HEK293 (cell line): ENCODE data around the gene SLC4A1AP.
"Not testable (repeated sequence)": the region's sequence is repeated elsewhere in the genome, so short reads cannot be mapped to it uniquely, and the experiment has no call there.

Experiments used
- CTCF ChIA-PET: fragments of 350-600 bp; formaldehyde crosslinking; extraction: SDS; loops from one replicate; lab custom pipeline; 2021; ENCODE audit warnings: antibody characterized with exemption; lab: Yijun Ruan, JAX
- POLR2A ChIA-PET: fragments of 300-600 bp; formaldehyde crosslinking; extraction: SDS; loops from one replicate; lab custom pipeline; 2020; ENCODE audit warnings: antibody characterized with exemption, inconsistent platforms; lab: Yijun Ruan, JAX
- H3K27ac ChIP-seq: fragments of 200-500 bp; sonication (Bioruptor generic); 2 replicates; pipeline ENCODE4 v1.5.1; 2014; ENCODE audit warnings: low read depth, low read length, control low read depth, inconsistent platforms; ENCODE audit errors: extremely low read depth
- H3K36me3 ChIP-seq, 2 experiments: fragments of 200-500 bp in 1 of 2; sonication (Bioruptor generic) in 1 of 2; 1 replicate in 1 of 2; 2 replicates in 1 of 2; pipeline ENCODE4 v1.5.1; 2014 to 2017; ENCODE audit warnings: inconsistent platforms in 2 of 2, low read length in 2 of 2; ENCODE audit not compliant: control insufficient read depth in 2 of 2, insufficient read depth in 1 of 2
- H3K4me1 ChIP-seq: fragments of 200-500 bp; sonication (Bioruptor generic); 2 replicates; pipeline ENCODE4 v1.5.1; 2014; ENCODE audit warnings: mild to moderate bottlenecking, low read length, inconsistent platforms; ENCODE audit not compliant: control insufficient read depth, insufficient read depth
- H3K4me3 ChIP-seq: 2 replicates; pipeline ENCODE4 v1.5.1; 2011; ENCODE audit warnings: low read depth, mild to moderate bottlenecking, control low read depth, low read length, moderate library complexity
- H3K9me3 ChIP-seq: fragments of 200-500 bp; sonication (Bioruptor generic); 2 replicates; pipeline ENCODE4 v1.5.1; 2014; ENCODE audit warnings: low read depth, low read length, inconsistent platforms; ENCODE audit not compliant: control insufficient read depth, insufficient read depth
- AEBP2 ChIP-seq: fragments of 450-650 bp; formaldehyde crosslinking; IDR thresholded peaks from 2 replicates; pipeline ENCODE4 v1.5.1; 2016; ENCODE audit warnings: missing biosample characterization, missing genetic modification characterization, borderline replicate concordance
- BCL11A ChIP-seq: fragments of 450-650 bp; formaldehyde crosslinking; IDR thresholded peaks from 2 replicates; pipeline ENCODE4 v1.5.1; 2016; ENCODE audit warnings: low read depth, missing biosample characterization, missing genetic modification characterization
- HOXA7 ChIP-seq: sonication (generic); formaldehyde crosslinking; IDR thresholded peaks from 2 replicates; pipeline ENCODE4 v1.8.1; 2022; ENCODE audit warnings: missing genetic modification reagents, borderline replicate concordance
- SP3 ChIP-seq: fragments of 450-650 bp; formaldehyde crosslinking; IDR thresholded peaks from 2 replicates; pipeline ENCODE4 v1.5.1; 2016; ENCODE audit warnings: missing biosample characterization, missing genetic modification characterization
- ZBTB10 ChIP-seq: fragments of 450-650 bp; formaldehyde crosslinking; IDR thresholded peaks from 2 replicates; pipeline ENCODE4 v1.5.1; 2016; ENCODE audit warnings: missing biosample characterization, missing genetic modification characterization
- ZFHX2 ChIP-seq: fragments of 450-650 bp; formaldehyde crosslinking; conservative IDR thresholded peaks from 2 replicates; pipeline ENCODE4 v1.5.1; 2016; ENCODE audit warnings: missing biosample characterization, missing genetic modification characterization
- ZFP3 ChIP-seq: fragments of 450-650 bp; formaldehyde crosslinking; IDR thresholded peaks from 2 replicates; pipeline ENCODE4 v1.5.1; 2016; ENCODE audit warnings: low read depth, missing biosample characterization, missing genetic modification characterization
- ZIC2 ChIP-seq: fragments of 450-650 bp; formaldehyde crosslinking; IDR thresholded peaks from 2 replicates; pipeline ENCODE4 v1.5.1; 2016; ENCODE audit warnings: missing biosample characterization, missing genetic modification characterization
- ZNF202 ChIP-seq: fragments of 450-650 bp; formaldehyde crosslinking; IDR thresholded peaks from 2 replicates; pipeline ENCODE4 v1.5.1; 2016; ENCODE audit warnings: missing biosample characterization, missing genetic modification characterization, borderline replicate concordance
- ZNF221 ChIP-seq: fragments of 450-650 bp; formaldehyde crosslinking; IDR thresholded peaks from 2 replicates; pipeline ENCODE4 v1.5.1; 2017; ENCODE audit warnings: missing biosample characterization, missing genetic modification characterization, borderline replicate concordance
- ZNF223 ChIP-seq: fragments of 450-650 bp; formaldehyde crosslinking; IDR thresholded peaks from 2 replicates; pipeline ENCODE4 v1.5.1; 2016; ENCODE audit warnings: missing biosample characterization, missing genetic modification characterization
- ZNF391 ChIP-seq: fragments of 450-650 bp; formaldehyde crosslinking; IDR thresholded peaks from 2 replicates; pipeline ENCODE4 v1.5.1; 2016; ENCODE audit warnings: low read depth, missing biosample characterization, missing genetic modification characterization, borderline replicate concordance
- ZNF561 ChIP-seq: fragments of 450-650 bp; IDR thresholded peaks from 2 replicates; pipeline ENCODE4 v1.5.1; 2018; ENCODE audit warnings: missing biosample characterization, missing genetic modification characterization, borderline replicate concordance
- ZNF621 ChIP-seq: fragments of 450-650 bp; formaldehyde crosslinking; IDR thresholded peaks from 2 replicates; pipeline ENCODE4 v1.5.1; 2017; ENCODE audit warnings: missing biosample characterization, missing genetic modification characterization
- ZNF624 ChIP-seq: fragments of 450-650 bp; formaldehyde crosslinking; IDR thresholded peaks from 2 replicates; pipeline ENCODE4 v1.5.1; 2017; ENCODE audit warnings: missing biosample characterization, missing genetic modification characterization
- ZNF645 ChIP-seq: fragments of 450-650 bp; formaldehyde crosslinking; IDR thresholded peaks from 2 replicates; pipeline ENCODE4; 2016; ENCODE audit warnings: missing biosample characterization, missing genetic modification characterization
- ZNF785 ChIP-seq: fragments of 450-650 bp; formaldehyde crosslinking; IDR thresholded peaks from 2 replicates; pipeline ENCODE4 v1.5.1; 2016; ENCODE audit warnings: missing biosample characterization, missing genetic modification characterization
- TF ChIP-seq, protein P1 (sequence below): fragments of 450-650 bp; formaldehyde crosslinking; IDR thresholded peaks from 2 replicates; pipeline ENCODE4 v1.5.1; 2016; ENCODE audit warnings: missing biosample characterization, missing genetic modification characterization

Gene SLC4A1AP

DNA sequence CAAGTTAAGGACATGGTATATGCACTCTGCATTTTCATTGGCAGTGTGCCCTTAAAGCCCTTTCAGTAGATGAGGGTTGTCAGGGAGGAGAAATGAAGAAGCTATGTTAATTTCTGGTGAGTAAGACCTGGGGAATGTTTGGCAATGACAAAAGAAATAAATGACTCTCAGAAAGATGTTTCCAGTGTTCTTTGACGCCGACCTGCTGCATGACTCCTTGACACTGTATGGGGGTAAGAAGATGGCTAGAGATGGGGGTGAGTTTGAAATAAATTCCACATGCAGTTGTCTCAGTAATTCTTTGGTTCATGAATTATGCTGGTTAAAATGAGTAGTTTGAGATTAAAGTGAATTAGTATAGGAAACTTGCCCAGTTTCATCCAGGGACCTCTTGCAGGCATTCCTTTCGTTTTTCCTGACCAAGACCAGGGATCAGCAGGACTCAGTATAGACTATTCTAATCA lies 40.7 kb upstream of the SLC4A1AP start:
- TF ChIP-seq SP3 (tag by site-specific recombination), result no peak
- no peak for TF ChIP-seq BCL11A
- no peak for TF ChIP-seq ZNF223 (tag by site-specific recombination)
- CTCF ChIA-PET, result interaction anchor here (1.8 to 1.9 kb wide), 2 partner anchors 13 to 60 kb away, joined by 9 read pairs; no protein-coding TSS in a partner anchor
- Histone ChIP-seq H3K36me3 (peaks cover 38 to 55% of the 10 kb centered on the region in 2 experiments), H3K4me3 (no peak overlapping the region), H3K9me3 (no peaks in the 10 kb centered on the region), H3K4me1 (0 out of 2 replicates have a peak, but pooled peaks cover 2% of the 10 kb centered on the region), H3K27ac (no peak overlapping the region)
- POLR2A ChIA-PET, result no interaction called here

DNA sequence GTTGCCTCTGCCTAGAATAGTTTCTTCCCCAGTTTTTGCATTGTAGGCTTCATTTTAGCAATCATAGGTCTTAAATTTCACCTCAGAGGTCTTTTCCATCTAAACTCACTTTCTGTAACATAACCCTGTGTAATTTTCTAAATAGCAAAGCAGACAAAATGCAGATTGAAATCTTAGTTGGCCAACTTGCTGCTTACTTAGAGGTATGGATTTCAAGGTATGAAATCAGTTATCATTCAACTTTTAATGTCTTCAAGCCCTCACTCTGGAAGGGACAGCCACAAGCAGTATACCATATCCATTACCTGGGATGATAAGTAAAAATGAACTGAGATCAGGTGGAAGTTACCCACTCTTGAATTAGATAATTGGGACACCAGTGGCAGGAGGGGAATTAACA lies 38.7 kb upstream of the SLC4A1AP start:
- no peak overlapping the region for H3K27ac ChIP-seq
- H3K4me3 ChIP-seq, result no peak overlapping the region
- TF ChIP-seq HOXA7 (CRISPR knock-in tag) (no peak), ZNF391 (tag by site-specific recombination) (no peak), ZNF221 (tag by site-specific recombination) (no peak), AEBP2 (tag by site-specific recombination) (no peak), ZFHX2 (tag by site-specific recombination) (no peak), SP3 (tag by site-specific recombination) (no peak), ZFP3 (tag by site-specific recombination) (no peak), ZNF645 (tag by site-specific recombination) (no peak), ZNF624 (tag by site-specific recombination) (no peak), ZNF202 (tag by site-specific recombination) (no peak), ZBTB10 (tag by site-specific recombination) (no peak), ZNF561 (tag by site-specific recombination) (no peak), ZNF621 (tag by site-specific recombination) (no peak), ZIC2 (tag by site-specific recombination) (no peak), ZNF785 (tag by site-specific recombination) (no peak)
- TF ChIP-seq, protein P1, sequence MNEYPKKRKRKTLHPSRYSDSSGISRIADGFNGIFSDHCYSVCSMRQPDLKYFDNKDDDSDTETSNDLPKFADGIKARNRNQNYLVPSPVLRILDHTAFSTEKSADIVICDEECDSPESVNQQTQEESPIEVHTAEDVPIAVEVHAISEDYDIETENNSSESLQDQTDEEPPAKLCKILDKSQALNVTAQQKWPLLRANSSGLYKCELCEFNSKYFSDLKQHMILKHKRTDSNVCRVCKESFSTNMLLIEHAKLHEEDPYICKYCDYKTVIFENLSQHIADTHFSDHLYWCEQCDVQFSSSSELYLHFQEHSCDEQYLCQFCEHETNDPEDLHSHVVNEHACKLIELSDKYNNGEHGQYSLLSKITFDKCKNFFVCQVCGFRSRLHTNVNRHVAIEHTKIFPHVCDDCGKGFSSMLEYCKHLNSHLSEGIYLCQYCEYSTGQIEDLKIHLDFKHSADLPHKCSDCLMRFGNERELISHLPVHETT, result no peak
- ChIA-PET CTCF (no interaction called here), POLR2A (no interaction called here)
- no peaks in the 10 kb centered on the region for H3K9me3 ChIP-seq
- 0 out of 2 replicates have a peak, but pooled peaks cover 2% of the 10 kb centered on the region for H3K4me1 ChIP-seq
- peaks cover 20 to 41% of the 10 kb centered on the region in 2 experiments for H3K36me3 ChIP-seq

DNA sequence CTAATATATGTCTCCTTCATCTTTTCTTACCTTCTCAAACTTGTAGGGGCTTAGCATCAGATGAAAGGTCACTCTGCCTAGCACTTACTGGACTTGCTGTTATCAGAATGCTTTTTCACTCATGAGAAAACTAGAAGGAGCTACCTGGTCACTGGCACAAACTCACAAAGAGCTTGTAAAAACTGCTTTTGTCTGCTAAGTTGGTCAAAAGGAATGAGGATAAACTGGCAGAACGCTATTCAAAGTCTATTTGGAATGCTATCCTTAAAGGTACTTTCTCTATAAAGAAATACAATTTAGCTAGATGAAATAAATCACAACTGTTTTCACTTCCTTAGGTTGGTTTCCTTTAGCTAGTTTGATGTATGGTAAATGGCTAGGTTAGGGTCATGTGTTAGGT lies 37.4 kb upstream of the SLC4A1AP start:
- POLR2A ChIA-PET, result interaction anchor here (3.6 kb wide), 1 partner anchor 198 kb away, joined by 19 read pairs; the partner anchor contains the start of gene NRBP1
- H3K9me3 ChIP-seq, H3K4me1 ChIP-seq, H3K4me3 ChIP-seq, CTCF ChIA-PET, H3K27ac ChIP-seq: not testable (repeated sequence)
- H3K36me3 ChIP-seq, result peaks cover 21 to 39% of the 10 kb centered on the region in 2 experiments

- H3K27ac ChIP-seq, H3K4me1 ChIP-seq, H3K9me3 ChIP-seq, H3K4me3 ChIP-seq: not testable (repeated sequence)
- ChIA-PET POLR2A (interaction anchor here (3.6 kb wide), 1 partner anchor 198 kb away, joined by 19 read pairs; the partner anchor contains the start of gene NRBP1), CTCF (interaction anchor here (0.7 kb wide), 1 partner anchor 154 kb away, joined by 3 read pairs; no protein-coding TSS in a partner anchor)
- H3K36me3 ChIP-seq, result peaks cover 21 to 39% of the 10 kb centered on the region in 2 experiments
Observed at GRCh38 chr2:27626921-27627320, 36.8 kb upstream of the SLC4A1AP start.
